T-cell (primary cell): ENCODE results near the gene EFNB2. TPM values are rescaled to one million over a fixed set of nuclear protein-coding genes. Genes with fewer than 3 reads are reported as not detected.

ENCODE experiments used
- ATAC-seq, 4 experiments: fragments of 200-7000 bp in 3 of 4; fragments of 150-1000 bp in 1 of 4; cut with Tn5 transposase; replicated peaks in 1 of 4; 1 replicate in 3 of 4; 2 replicates in 1 of 4; pipeline ENCODE4 v1.10.0; 2021; ENCODE audit warnings: moderate library complexity in 3 of 4, mild to moderate bottlenecking in 2 of 4, moderate number of reproducible peaks in 1 of 4
- CTCF ChIA-PET, 2 donors: fragments of 300-600 bp; sonication (Branson Sonifier 250); formaldehyde crosslinking; loops; one replicate each; lab custom pipeline; 2022; ENCODE audit warnings: antibody characterized with exemption in 2 of 2; lab: Charles Lee
- POLR2A ChIA-PET, 2 donors: fragments of 300-600 bp; sonication (Branson Sonifier 250); formaldehyde crosslinking; loops; one replicate each; lab custom pipeline; 2022; ENCODE audit warnings: antibody characterized with exemption in 2 of 2; lab: Charles Lee
- DNase-seq, 35 experiments: peaks; one replicate each; pipeline versions ENCODE4 v3.0.0 to v3.0.0-alpha.2; 2013 to 2023
- H3K27ac ChIP-seq: one replicate; pipeline ENCODE4 v1.5.1; 2013; ENCODE audit warnings: low read length
- H3K27me3 ChIP-seq, 2 experiments: replicated peaks in 1 of 2; 1 replicate in 1 of 2; 2 replicates in 1 of 2; pipeline versions ENCODE4 v1.6.1 to v1.7.0; 2013; ENCODE audit warnings: low read length in 1 of 2, mixed read lengths in 1 of 2; ENCODE audit not compliant: control insufficient read depth in 2 of 2, insufficient read depth in 2 of 2; ENCODE audit errors: extremely low read depth in 1 of 2
- H3K36me3 ChIP-seq, 2 donors: 1 replicate in 1 of 2; 2 replicates in 1 of 2; pipeline versions ENCODE4 v1.6.1 to v1.7.0; 2013; ENCODE audit warnings: low read length in 1 of 2; ENCODE audit not compliant: control insufficient read depth in 2 of 2, insufficient read depth in 1 of 2; ENCODE audit errors: extremely low read depth in 1 of 2
- H3K4me1 ChIP-seq, 2 experiments: 1 replicate in 1 of 2; 2 replicates in 1 of 2; pipeline versions ENCODE4 v1.6.1 to v1.7.0; 2013; ENCODE audit warnings: low read length in 2 of 2, mixed read lengths in 1 of 2; ENCODE audit not compliant: insufficient read depth in 2 of 2, control insufficient read depth in 1 of 2; ENCODE audit errors: extremely low read depth in 1 of 2
- H3K4me3 ChIP-seq, 2 donors: 1 replicate in 1 of 2; 2 replicates in 1 of 2; pipeline versions ENCODE4 v1.5.1 to v1.7.0; 2013; ENCODE audit warnings: mild to moderate bottlenecking in 2 of 2, low read length in 1 of 2, moderate library complexity in 1 of 2; ENCODE audit not compliant: control insufficient read depth in 1 of 2; ENCODE audit errors: extremely low read depth in 1 of 2
- H3K9me3 ChIP-seq: 2 replicates; pipeline ENCODE4 v1.7.0; 2013
- H3K27ac Mint-ChIP-seq, 2 donors: one replicate each; pipeline ENCODE4 v1.8.0; 2020 to 2021; ENCODE audit warnings: mild to moderate bottlenecking in 2 of 2, mixed read lengths in 2 of 2
- H3K27me3 Mint-ChIP-seq, 2 donors: one replicate each; pipeline ENCODE4 v1.8.0; 2021 to 2022; ENCODE audit warnings: mixed read lengths in 2 of 2
- H3K36me3 Mint-ChIP-seq: one replicate; pipeline ENCODE4 v1.8.0; 2021; ENCODE audit warnings: mixed read lengths
- H3K4me1 Mint-ChIP-seq, 3 donors: one replicate each; pipeline ENCODE4 v1.8.0; 2020 to 2022; ENCODE audit warnings: mixed read lengths in 3 of 3, mild to moderate bottlenecking in 1 of 3
- H3K4me3 Mint-ChIP-seq, 3 donors: one replicate each; pipeline ENCODE4 v1.8.0; 2020 to 2022; ENCODE audit warnings: mild to moderate bottlenecking in 3 of 3, mixed read lengths in 3 of 3, moderate library complexity in 3 of 3
- H3K9me3 Mint-ChIP-seq, 3 donors: one replicate each; pipeline ENCODE4 v1.8.0; 2020 to 2022; ENCODE audit warnings: mixed read lengths in 3 of 3
- WGBS: methylation state at CpG from one replicate; pipeline ENCODE4 v1.1.5; 2013; ENCODE audit warnings: missing lambda C conversion rate; ENCODE audit not compliant: insufficient coverage; 5-methylcytosine and 5-hydroxymethylcytosine counted together
- total RNA-seq, 35 experiments: library from RNA in 6 of 35; stranded (reverse) in 6 of 35; fragments of 120-200 nt in 1 of 35; gene quantifications; one replicate each; pipeline versions ENCODE4 v1.2.1 to v1.2.4 and lab custom pipeline; 2013 to 2026

EFNB2 gene
- total RNA-seq, 5 donors from 2014 or later (not counting 1 experiment from before 2014, with no cell fraction given), result 0.18 to 0.47 (median 0.33) TPM

- Histone ChIP-seq H3K4me3 (no peak overlapping the region), H3K27me3 (no peaks in the 10 kb centered on the region), H3K4me1 (peaks cover 28% of the 10 kb centered on the region in 2 experiments), H3K9me3 (no peaks in the 10 kb centered on the region), H3K27ac (no peak overlapping the region), H3K36me3 (no peaks in the 10 kb centered on the region)
- CTCF ChIA-PET, result interaction anchor here (0.7 to 1.8 kb wide), 4 partner anchors 8 to 34 kb away, joined by 4 to 5 read pairs (median 4); partner anchors contain the start of gene EFNB2 (in 2 of the 2)
- peaks cover 43 to 53% (median 45%) of the 10 kb centered on the region in 3 donors for H3K4me1 Mint-ChIP-seq
- WGBS, result no CpG with 5 or more reads among the region's 3 CpGs
- POLR2A ChIA-PET, result interaction anchor here in 1 of 2 donors (0.6 kb wide), 1 partner anchor 11 kb away, joined by 3 read pairs; no protein-coding TSS in a partner anchor
- H3K4me3 Mint-ChIP-seq, result peak overlapping the region in 1 of 3 donors; percentile 31
- H3K9me3 Mint-ChIP-seq, result no peaks in the 10 kb centered on the region
- H3K27ac Mint-ChIP-seq, result no peak overlapping the region
- no peaks in the 10 kb centered on the region for H3K27me3 Mint-ChIP-seq
- peaks cover 17% of the 10 kb centered on the region for H3K36me3 Mint-ChIP-seq
- DNase-seq (no peak), ATAC-seq (no peak)
These were observed 34.0 kb upstream of the EFNB2 start for GRCh38 chr13:106569233-106570095.

GRCh38 chr13:106568299-106569003 is 33.0 kb upstream of the EFNB2 start:
- H3K27me3 ChIP-seq, result no peaks in the 10 kb centered on the region
- H3K4me1 ChIP-seq, result peaks cover 32 to 34% of the 10 kb centered on the region in 2 experiments
- Mint-ChIP-seq H3K4me1 (peaks cover 53 to 63% (median 55%) of the 10 kb centered on the region in 3 donors), H3K27ac (peak overlapping the region; percentile 83 to 94), H3K36me3 (peaks cover 9% of the 10 kb centered on the region), H3K27me3 (no peaks in the 10 kb centered on the region), H3K4me3 (peak overlapping the region; percentile 97 to 99 (median 98)), H3K9me3 (no peaks in the 10 kb centered on the region)
- H3K4me3 ChIP-seq, result peak overlapping the region; percentile 96 to 99
- ChIA-PET CTCF (interaction anchor here (0.7 to 2.1 kb wide), 3 partner anchors 9 to 33 kb away, joined by 4 to 11 read pairs (median 4); partner anchors contain the start of gene EFNB2 (in 1 of the 2)), POLR2A (interaction anchor here (0.6 to 0.7 kb wide), 2 partner anchors 8 to 12 kb away, joined by 3 to 4 read pairs; no protein-coding TSS in a partner anchor)
- H3K9me3 ChIP-seq, result no peaks in the 10 kb centered on the region
- 0% methylated on average over 1 of the region's 11 CpGs for WGBS
- DNase-seq (no peak), ATAC-seq (peak in 2 of 4 experiments; percentile 6 to 11)
- H3K36me3 ChIP-seq, result no peaks in the 10 kb centered on the region
- H3K27ac ChIP-seq, result peak overlapping the region; percentile 98

GRCh38 chr13:106567474-106568298 is 32.2 kb upstream of the EFNB2 start, which contains the start of gene ARGLU1:
Gene ARGLU1 (minus strand): TSS chr13:106568137. CDS start chr13:106567919, 218 bp downstream.
- Mint-ChIP-seq H3K4me3 (peak within 1 kb of the TSS; percentile 97 to 99 (median 98)), H3K27ac (peak within 1 kb of the TSS; percentile 91 to 94), H3K9me3 (no peaks in the 10 kb centered on the region), H3K27me3 (no peaks in the 10 kb centered on the region), H3K36me3 (peaks cover 8% of the 10 kb centered on the region), H3K4me1 (peaks cover 58 to 69% (median 59%) of the 10 kb centered on the region in 3 donors)
- no peaks in the 10 kb centered on the region for H3K9me3 ChIP-seq
- H3K27ac ChIP-seq, result peak within 1 kb of the TSS; percentile 98
- under 1% methylated on average over 108 of the region's 108 CpGs for WGBS
- ChIA-PET POLR2A (interaction anchor here in 1 of 2 donors (0.7 kb wide), 1 partner anchor 7 kb away, joined by 4 read pairs; no protein-coding TSS in a partner anchor), CTCF (interaction anchor here in 1 of 2 donors (0.6 to 2.1 kb wide), 2 partner anchors 32 to 52 kb away, joined by 4 to 11 read pairs; partner anchors contain the start of gene EFNB2)
- H3K36me3 ChIP-seq, result no peaks in the 10 kb centered on the region
- DNase-seq (peak; percentile 84 to 99 (median 93)), ATAC-seq (peak; percentile 83 to 91 (median 86))
- peaks cover 36 to 38% of the 10 kb centered on the region in 2 experiments for H3K4me1 ChIP-seq
- H3K4me3 ChIP-seq, result peak within 1 kb of the TSS; percentile 96 to 99
- H3K27me3 ChIP-seq, result no peaks in the 10 kb centered on the region

- peak overlapping the region; percentile 96 to 99 for H3K4me3 ChIP-seq
- H3K27ac ChIP-seq, result no peak overlapping the region
- Mint-ChIP-seq H3K27me3 (no peaks in the 10 kb centered on the region), H3K27ac (peak overlapping the region; percentile 91 to 94), H3K9me3 (no peaks in the 10 kb centered on the region), H3K36me3 (no peaks in the 10 kb centered on the region), H3K4me1 (peaks cover 66 to 77% (median 66%) of the 10 kb centered on the region in 3 donors), H3K4me3 (peak overlapping the region; percentile 97 to 99 (median 98))
- POLR2A ChIA-PET, result interaction anchor here in 1 of 2 donors (0.6 to 1.1 kb wide), 3 partner anchors 10 to 25 kb away, joined by 4 read pairs; no protein-coding TSS in a partner anchor
- WGBS, result 0% methylated on average over 30 of the region's 34 CpGs
- H3K9me3 ChIP-seq, result no peaks in the 10 kb centered on the region
- DNase-seq (peak in 9 of 35 experiments; percentile 0 to 49 (median 8)), ATAC-seq (peak in 2 of 4 experiments; percentile 8 to 13)
- peaks cover 41 to 42% of the 10 kb centered on the region in 2 experiments for H3K4me1 ChIP-seq
- H3K27me3 ChIP-seq, result no peaks in the 10 kb centered on the region
- CTCF ChIA-PET, result interaction anchor here (0.5 to 2.2 kb wide), 5 partner anchors 27 to 53 kb away, joined by 3 to 11 read pairs (median 5); partner anchors contain the start of gene EFNB2 (in 2 of the 2)
- no peaks in the 10 kb centered on the region for H3K36me3 ChIP-seq
These were observed 31.4 kb upstream of the EFNB2 start for GRCh38 chr13:106566641-106567473.
